HepG2 (cell line): ENCODE measurements around the gene COX4I1. TPM values are rescaled to one million over a fixed set of nuclear protein-coding genes. Genes with fewer than 3 reads are reported as not detected.

Experiments used
- CREB3 ChIP-seq: sonication (generic); formaldehyde crosslinking; IDR thresholded peaks from 2 replicates; pipeline ENCODE4 v1.5.0; 2020; ENCODE audit warnings: missing genetic modification reagents
- CREM ChIP-seq, 2 experiments: sonication (generic) in 1 of 2; formaldehyde crosslinking in 1 of 2; IDR thresholded peaks; 2 replicates each; pipeline versions ENCODE4 v1.4.0 to v1.6.1; 2016 to 2020; ENCODE audit warnings: antibody characterized with exemption in 1 of 2, mild to moderate bottlenecking in 1 of 2, missing genetic modification reagents in 1 of 2
- CSRNP2 ChIP-seq: sonication (generic); formaldehyde crosslinking; conservative IDR thresholded peaks from 2 replicates; pipeline ENCODE4 v1.8.0; 2022; ENCODE audit warnings: low read depth, missing genetic modification reagents
- JARID2 ChIP-seq: sonication (generic); formaldehyde crosslinking; IDR thresholded peaks from 2 replicates; pipeline ENCODE4 v1.8.1; 2023; ENCODE audit warnings: missing genetic modification reagents, inconsistent platforms; ENCODE audit not compliant: insufficient replicate concordance
- KDM5B ChIP-seq: sonication (generic); formaldehyde crosslinking; IDR thresholded peaks from 2 replicates; pipeline ENCODE4 v1.4.0; 2020; ENCODE audit warnings: missing genetic modification reagents, mild to moderate bottlenecking, borderline replicate concordance
- KLF9 ChIP-seq: IDR thresholded peaks from 2 replicates; pipeline ENCODE4 v1.6.1; 2016; ENCODE audit warnings: low read depth
- REST ChIP-seq, 2 experiments: IDR thresholded peaks; 2 replicates each; pipeline ENCODE4 v1.6.1; 2011 to 2012; ENCODE audit warnings: low read length in 2 of 2, borderline replicate concordance in 1 of 2, low read depth in 1 of 2, mild to moderate bottlenecking in 1 of 2, moderate library complexity in 1 of 2
- RFXAP ChIP-seq: sonication (generic); formaldehyde crosslinking; IDR thresholded peaks from 2 replicates; pipeline ENCODE4 v1.4.0; 2020; ENCODE audit warnings: missing genetic modification reagents, borderline replicate concordance
- SMYD3 ChIP-seq: sonication (generic); formaldehyde crosslinking; IDR thresholded peaks from 2 replicates; pipeline ENCODE4 v1.8.1; 2023; ENCODE audit warnings: mild to moderate bottlenecking, missing genetic modification reagents
- SRSF4 ChIP-seq: fragments of 200-400 bp; formaldehyde crosslinking; IDR thresholded peaks from one replicate; pipeline ENCODE4 v1.6.1; 2018; ENCODE audit warnings: mild to moderate bottlenecking, low read depth, low read length, moderate library complexity; ENCODE audit not compliant: poor library complexity, severe bottlenecking
- ZBTB49 ChIP-seq: sonication (generic); formaldehyde crosslinking; IDR thresholded peaks from 2 replicates; pipeline ENCODE4 v1.4.0; 2020; ENCODE audit warnings: missing genetic modification reagents, borderline replicate concordance
- ZGPAT ChIP-seq: IDR thresholded peaks from 2 replicates; pipeline ENCODE4 v1.6.1; 2016; ENCODE audit warnings: mild to moderate bottlenecking
- ZNF615 ChIP-seq: sonication (generic); formaldehyde crosslinking; IDR thresholded peaks from 2 replicates; pipeline ENCODE4 v1.5.0; 2020; ENCODE audit warnings: mild to moderate bottlenecking, missing genetic modification reagents, borderline replicate concordance
- ZNF652 ChIP-seq: IDR thresholded peaks from 2 replicates; pipeline ENCODE4 v1.6.1; 2016; ENCODE audit warnings: low read depth, borderline replicate concordance
- ZNF672 ChIP-seq: sonication (generic); formaldehyde crosslinking; IDR thresholded peaks from 2 replicates; pipeline ENCODE4 v1.8.1; 2022; ENCODE audit warnings: missing genetic modification reagents
- polyA plus RNA-seq, 8 experiments: library from polyadenylated mRNA; depleted of rRNA in 3 of 8; stranded (reverse) in 7 of 8; unstranded in 1 of 8; fragments of >200 nt; fragmentation: Illumina TruSeq in 4 of 8; extraction: Trizol in 4 of 8; gene quantifications; 2 replicates each; pipeline versions ENCODE4 v1.2.1 to v1.2.3, GENCODE V29; 2011 to 2016; ENCODE audit warnings: low read depth in 4 of 8, missing spikeins in 1 of 8, mixed read lengths in 1 of 8; ENCODE audit not compliant: insufficient read depth in 1 of 8
- total RNA-seq, 5 experiments: library from RNA; depleted of rRNA; stranded (reverse); fragments of >200 nt; fragmentation: Illumina TruSeq; extraction: Trizol; gene quantifications; 2 replicates each; pipeline ENCODE4 v1.2.3, GENCODE V29; 2016; ENCODE audit warnings: low read depth in 1 of 5

Gene COX4I1
- total and polyA plus RNA-seq, 2 of the 13 experiments (the other 11 are each of a cell fraction or from before 2014, with no cell fraction given) = 658 to 902 TPM

GRCh38 chr16:85800321-85800669, 800 bp downstream of the COX4I1 start (continued):
- no peak for TF ChIP-seq REST (IDR thresholded peaks at IDR 0.05; ENCODE audit: borderline replicate concordance in 1 of 2, low read depth in 1 of 2, low read length in 2 of 2)
- TF ChIP-seq CREM (IDR thresholded peaks at IDR 0.05) = peak; percentile 8
- TF ChIP-seq CREM (CRISPR knock-in tag; IDR thresholded peaks at IDR 0.05) = no peak
- no peak for TF ChIP-seq SMYD3
- TF ChIP-seq ZBTB49 = no peak
- TF ChIP-seq ZGPAT (CRISPR knock-in tag) = no peak
- no peak for TF ChIP-seq JARID2 (CRISPR knock-in tag)
- no peak for TF ChIP-seq CREB3 (CRISPR knock-in tag)
- no peak for TF ChIP-seq SRSF4
- no peak for TF ChIP-seq RFXAP (CRISPR knock-in tag)
- TF ChIP-seq ZNF652 = no peak
- 0 out of 2 replicates have a peak, but pooled peaks have one; percentile 14 for TF ChIP-seq ZNF615 (CRISPR knock-in tag)
- TF ChIP-seq KLF9 (CRISPR knock-in tag) = no peak
- TF ChIP-seq KDM5B (CRISPR knock-in tag) = no peak
- no peak for TF ChIP-seq CSRNP2 (CRISPR knock-in tag)
- no peak for TF ChIP-seq ZNF672 (CRISPR knock-in tag)
